Measurements from ENCODE around the gene SORCS1.

Gene SORCS1

GRCh38 chr10:106540645-106541044 is 623.9 kb downstream of the SORCS1 start:
- no peak for DNase-seq (ENCODE audit: low read depth)

- no peak for DNase-seq (ENCODE audit: low read depth)
These were observed 626.6 kb downstream of the SORCS1 start for GRCh38 chr10:106537866-106538265.

DNA sequence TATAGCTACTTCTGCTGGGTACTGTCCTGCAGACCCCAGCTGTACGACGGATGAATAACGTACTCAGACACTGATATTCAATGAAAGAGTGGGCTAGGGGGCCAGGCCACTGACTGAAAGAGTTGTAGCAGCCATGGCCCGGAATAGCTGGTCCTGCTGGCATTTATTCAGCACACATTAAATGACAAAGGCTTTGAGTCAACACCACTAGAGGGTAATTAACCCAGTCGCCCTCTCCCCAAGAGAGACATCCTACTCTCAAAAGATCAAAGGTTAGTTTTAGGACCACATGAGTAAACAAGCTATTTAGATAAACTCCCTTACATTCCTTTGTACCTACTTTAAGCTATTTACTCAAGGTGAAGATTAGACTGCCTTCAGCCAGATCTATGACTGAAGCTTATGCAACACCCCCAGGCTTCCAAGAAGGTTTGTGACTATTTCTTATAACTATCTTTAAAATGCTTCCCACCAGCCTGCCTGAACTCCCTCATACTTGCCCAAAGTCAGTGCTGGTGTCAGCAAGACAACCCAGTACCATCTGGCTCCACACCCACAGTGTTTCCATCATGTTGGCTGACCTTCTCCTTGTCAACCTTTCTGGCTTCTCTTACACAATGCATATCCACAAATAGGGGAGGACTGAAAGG is 629.1 kb downstream of the SORCS1 start:
- no peak for DNase-seq (ENCODE audit: low read depth)

GRCh38 chr10:106534441-106534840 is 630.1 kb downstream of the SORCS1 start:
- no peak for DNase-seq (ENCODE audit: low read depth)

- DNase-seq (ENCODE audit: low read depth) = no peak
These were observed 635.8 kb downstream of the SORCS1 start for GRCh38 chr10:106528702-106529101.

GRCh38 chr10:106525835-106526234 is 638.7 kb downstream of the SORCS1 start:
- DNase-seq (ENCODE audit: low read depth) = no peak
